ENCODE measurements around the gene CELF6.

The CELF6 gene

DNA sequence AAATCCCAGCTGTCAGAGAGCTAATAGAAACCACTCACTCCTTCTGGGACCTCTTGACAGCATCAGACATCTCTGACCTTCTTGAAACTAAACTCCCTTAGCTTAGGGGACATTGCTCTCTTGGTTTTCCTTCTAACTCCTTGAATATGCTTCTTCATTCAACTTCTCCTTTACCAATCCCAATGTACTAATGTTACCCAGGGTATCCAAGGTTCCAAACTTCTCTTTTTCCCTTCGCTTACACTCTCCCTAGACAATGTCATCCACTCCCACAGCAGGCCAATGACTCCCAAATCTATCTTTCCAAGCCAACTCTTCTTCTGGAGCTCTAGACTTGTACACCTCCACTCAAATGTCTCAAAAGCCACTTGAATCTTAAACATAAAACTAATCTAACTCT is 41.2 kb upstream of the CELF6 start:
- TF ChIP-seq EGR1 (IDR thresholded peaks at IDR 0.05): no peak

DNA sequence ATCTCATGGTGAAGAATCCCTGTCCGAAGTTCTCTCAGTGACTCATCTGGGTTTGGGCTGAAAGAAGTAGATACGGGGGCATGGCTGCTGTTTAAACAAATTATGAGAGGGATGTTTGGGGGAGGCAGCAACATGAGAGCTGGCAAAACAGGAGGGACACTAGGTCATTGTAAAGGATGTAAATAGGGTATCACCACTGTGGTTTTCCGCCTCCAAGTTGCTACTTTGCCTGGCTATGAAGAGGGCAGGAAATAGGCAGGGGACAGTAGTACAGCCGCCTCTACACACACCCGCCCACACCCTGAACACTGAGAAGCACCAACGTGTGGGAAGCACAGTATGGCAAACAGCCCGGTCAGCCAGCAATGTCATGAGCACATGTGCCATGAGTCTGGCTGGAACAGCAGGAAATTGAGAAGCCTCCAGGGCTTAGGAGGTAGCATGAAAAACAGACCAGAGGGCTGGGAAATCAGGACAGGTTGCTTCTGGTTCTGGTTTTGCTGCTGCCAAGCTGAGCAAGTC is 38.8 kb upstream of the CELF6 start:
- TF ChIP-seq FOXM1 (IDR thresholded peaks at IDR 0.05; ENCODE audit: borderline replicate concordance, low read depth) (no peak), MAX (IDR thresholded peaks at IDR 0.05) (no peak), RAD21 (IDR thresholded peaks at IDR 0.05; ENCODE audit: low read depth) (no peak), YY1 (IDR thresholded peaks at IDR 0.05; ENCODE audit: low read depth) (no peak), CEBPB (IDR thresholded peaks at IDR 0.05) (no peak), CREB1 (IDR thresholded peaks at IDR 0.05; ENCODE audit: low read depth) (no peak), TAF1 (IDR thresholded peaks at IDR 0.05; ENCODE audit: low read depth) (no peak), TEAD4 (IDR thresholded peaks at IDR 0.05) (no peak), EGR1 (IDR thresholded peaks at IDR 0.05) (no peak), ZBTB7A (IDR thresholded peaks at IDR 0.05; ENCODE audit: low read depth) (no peak), NFIC (IDR thresholded peaks at IDR 0.05) (no peak), TCF12 (IDR thresholded peaks at IDR 0.05; ENCODE audit: low read depth) (no peak), EP300 (IDR thresholded peaks at IDR 0.05; ENCODE audit: borderline replicate concordance) (no peak)
- TF ChIP-seq, protein P1, sequence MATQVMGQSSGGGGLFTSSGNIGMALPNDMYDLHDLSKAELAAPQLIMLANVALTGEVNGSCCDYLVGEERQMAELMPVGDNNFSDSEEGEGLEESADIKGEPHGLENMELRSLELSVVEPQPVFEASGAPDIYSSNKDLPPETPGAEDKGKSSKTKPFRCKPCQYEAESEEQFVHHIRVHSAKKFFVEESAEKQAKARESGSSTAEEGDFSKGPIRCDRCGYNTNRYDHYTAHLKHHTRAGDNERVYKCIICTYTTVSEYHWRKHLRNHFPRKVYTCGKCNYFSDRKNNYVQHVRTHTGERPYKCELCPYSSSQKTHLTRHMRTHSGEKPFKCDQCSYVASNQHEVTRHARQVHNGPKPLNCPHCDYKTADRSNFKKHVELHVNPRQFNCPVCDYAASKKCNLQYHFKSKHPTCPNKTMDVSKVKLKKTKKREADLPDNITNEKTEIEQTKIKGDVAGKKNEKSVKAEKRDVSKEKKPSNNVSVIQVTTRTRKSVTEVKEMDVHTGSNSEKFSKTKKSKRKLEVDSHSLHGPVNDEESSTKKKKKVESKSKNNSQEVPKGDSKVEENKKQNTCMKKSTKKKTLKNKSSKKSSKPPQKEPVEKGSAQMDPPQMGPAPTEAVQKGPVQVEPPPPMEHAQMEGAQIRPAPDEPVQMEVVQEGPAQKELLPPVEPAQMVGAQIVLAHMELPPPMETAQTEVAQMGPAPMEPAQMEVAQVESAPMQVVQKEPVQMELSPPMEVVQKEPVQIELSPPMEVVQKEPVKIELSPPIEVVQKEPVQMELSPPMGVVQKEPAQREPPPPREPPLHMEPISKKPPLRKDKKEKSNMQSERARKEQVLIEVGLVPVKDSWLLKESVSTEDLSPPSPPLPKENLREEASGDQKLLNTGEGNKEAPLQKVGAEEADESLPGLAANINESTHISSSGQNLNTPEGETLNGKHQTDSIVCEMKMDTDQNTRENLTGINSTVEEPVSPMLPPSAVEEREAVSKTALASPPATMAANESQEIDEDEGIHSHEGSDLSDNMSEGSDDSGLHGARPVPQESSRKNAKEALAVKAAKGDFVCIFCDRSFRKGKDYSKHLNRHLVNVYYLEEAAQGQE (IDR thresholded peaks at IDR 0.05; ENCODE audit: low read depth): no peak
- TF ChIP-seq, protein P2, sequence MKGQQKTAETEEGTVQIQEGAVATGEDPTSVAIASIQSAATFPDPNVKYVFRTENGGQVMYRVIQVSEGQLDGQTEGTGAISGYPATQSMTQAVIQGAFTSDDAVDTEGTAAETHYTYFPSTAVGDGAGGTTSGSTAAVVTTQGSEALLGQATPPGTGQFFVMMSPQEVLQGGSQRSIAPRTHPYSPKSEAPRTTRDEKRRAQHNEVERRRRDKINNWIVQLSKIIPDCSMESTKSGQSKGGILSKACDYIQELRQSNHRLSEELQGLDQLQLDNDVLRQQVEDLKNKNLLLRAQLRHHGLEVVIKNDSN (IDR thresholded peaks at IDR 0.05): no peak

DNA sequence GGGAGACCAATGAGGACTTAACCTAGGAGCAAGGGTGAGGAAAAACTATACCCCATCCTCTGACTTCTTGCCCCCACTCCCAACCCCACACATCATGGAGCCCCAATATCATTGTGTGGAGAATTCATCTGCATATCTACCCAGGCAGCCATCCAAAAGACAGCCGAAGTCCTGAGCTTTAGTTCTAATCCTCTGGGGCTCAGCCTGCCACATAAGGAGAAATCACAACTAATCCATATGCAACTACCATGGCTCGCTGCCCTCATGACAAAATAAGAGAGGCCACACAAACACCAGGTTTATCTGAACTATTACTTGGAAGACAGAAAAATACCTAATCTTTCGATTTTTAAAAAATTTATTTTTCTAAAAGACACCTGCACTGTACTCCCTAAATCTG is 38.2 kb upstream of the CELF6 start:
- TF ChIP-seq RAD21 (IDR thresholded peaks at IDR 0.05; ENCODE audit: low read depth): no peak
- no peak for TF ChIP-seq TAF1 (IDR thresholded peaks at IDR 0.05; ENCODE audit: low read depth)

GRCh38 chr15:72354496-72354895 is 34.5 kb upstream of the CELF6 start:
- no peak for TF ChIP-seq MAX (IDR thresholded peaks at IDR 0.05)
- TF ChIP-seq FOXM1 (IDR thresholded peaks at IDR 0.05; ENCODE audit: borderline replicate concordance, low read depth): no peak
- TF ChIP-seq TCF12 (IDR thresholded peaks at IDR 0.05; ENCODE audit: low read depth): no peak
- TF ChIP-seq EP300 (IDR thresholded peaks at IDR 0.05; ENCODE audit: borderline replicate concordance): no peak
- no peak for TF ChIP-seq YY1 (IDR thresholded peaks at IDR 0.05; ENCODE audit: low read depth)
- TF ChIP-seq CEBPB (IDR thresholded peaks at IDR 0.05): no peak
- no peak for TF ChIP-seq ZBTB7A (IDR thresholded peaks at IDR 0.05; ENCODE audit: low read depth)
- no peak for TF ChIP-seq TEAD4 (IDR thresholded peaks at IDR 0.05)
- TF ChIP-seq EGR1 (IDR thresholded peaks at IDR 0.05): no peak
- no peak for TF ChIP-seq NFIC (IDR thresholded peaks at IDR 0.05)
- TF ChIP-seq, protein P1 (IDR thresholded peaks at IDR 0.05; ENCODE audit: low read depth): no peak

DNA sequence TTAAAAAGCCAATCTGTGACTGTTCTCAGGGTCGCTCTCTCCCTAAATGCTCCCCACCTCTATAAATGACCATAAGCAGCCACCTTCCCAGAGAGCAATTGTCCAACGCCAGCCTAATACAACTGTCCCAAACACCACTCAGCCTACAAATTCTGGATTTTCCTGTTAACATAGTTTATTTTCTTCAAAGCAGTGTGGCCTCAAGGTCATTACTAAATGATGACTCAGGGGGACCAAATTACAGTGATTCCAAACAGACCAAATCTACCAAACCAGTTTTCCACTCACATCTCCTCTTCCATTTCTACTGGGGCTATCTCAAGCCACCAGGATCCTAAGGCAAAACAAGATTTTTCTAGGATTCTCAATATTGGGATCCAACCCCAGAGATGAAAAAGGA is 33.3 kb upstream of the CELF6 start:
- TF ChIP-seq CEBPB (IDR thresholded peaks at IDR 0.05) (no peak), EP300 (IDR thresholded peaks at IDR 0.05; ENCODE audit: borderline replicate concordance) (no peak), NFIC (IDR thresholded peaks at IDR 0.05) (no peak), ZBTB7A (IDR thresholded peaks at IDR 0.05; ENCODE audit: low read depth) (no peak), TEAD4 (IDR thresholded peaks at IDR 0.05) (no peak), YY1 (IDR thresholded peaks at IDR 0.05; ENCODE audit: low read depth) (no peak), EGR1 (IDR thresholded peaks at IDR 0.05) (no peak), MAX (IDR thresholded peaks at IDR 0.05) (no peak), CREB1 (IDR thresholded peaks at IDR 0.05; ENCODE audit: low read depth) (no peak), FOXM1 (IDR thresholded peaks at IDR 0.05; ENCODE audit: borderline replicate concordance, low read depth) (no peak), RAD21 (IDR thresholded peaks at IDR 0.05; ENCODE audit: low read depth) (no peak), TAF1 (IDR thresholded peaks at IDR 0.05; ENCODE audit: low read depth) (no peak), TCF12 (IDR thresholded peaks at IDR 0.05; ENCODE audit: low read depth) (no peak)
- TF ChIP-seq, protein P2 (IDR thresholded peaks at IDR 0.05): no peak
- TF ChIP-seq, protein P1 (IDR thresholded peaks at IDR 0.05; ENCODE audit: low read depth): no peak

Data from Ishikawa (cell line).